ENCODE measurements around the gene TBX4. TPM values are rescaled to one million over a fixed set of nuclear protein-coding genes. Genes with fewer than 3 reads are reported as not detected.

The TBX4 gene
- total and polyA plus RNA-seq, 2 donors from 2014 or later: not detected

DNA sequence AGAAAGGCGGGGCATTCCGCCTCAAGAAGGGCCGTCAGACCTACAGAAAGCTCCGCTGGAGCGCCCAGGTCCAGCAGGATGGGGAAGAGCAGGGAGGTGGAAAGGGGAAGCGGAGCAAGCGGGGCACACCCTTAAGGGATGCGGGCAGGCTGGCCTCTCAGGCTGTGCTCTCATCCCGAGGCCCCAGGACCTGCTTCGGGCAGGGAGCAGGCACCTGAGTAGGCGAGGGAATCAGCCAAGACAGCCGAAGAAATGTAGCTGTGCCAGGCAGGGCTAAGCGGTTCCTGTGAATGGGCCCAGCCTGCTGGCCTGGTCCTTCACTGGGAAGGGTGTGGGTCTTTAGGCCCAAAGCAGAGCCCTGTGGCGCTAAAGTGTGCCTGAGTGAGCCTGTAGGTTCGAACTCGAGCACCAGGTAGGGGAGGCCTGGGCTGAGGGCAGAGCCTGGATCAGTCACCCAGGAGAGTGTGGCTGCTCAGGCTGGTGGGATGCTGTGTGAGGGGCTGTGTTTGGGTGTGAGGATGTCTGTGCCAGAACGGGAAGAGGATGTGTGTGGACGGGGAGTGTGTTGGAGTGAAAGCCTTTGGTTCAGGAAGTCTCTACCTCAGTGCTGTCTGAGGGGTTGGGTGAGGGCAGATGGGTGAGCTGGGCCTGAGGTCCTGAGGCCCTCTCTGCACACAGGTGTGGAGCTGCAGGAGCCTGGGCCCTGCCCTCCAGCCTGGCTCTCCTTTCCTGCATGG, 3.3 kb downstream of the TBX4 start:
- TF ChIP-seq, protein P1, sequence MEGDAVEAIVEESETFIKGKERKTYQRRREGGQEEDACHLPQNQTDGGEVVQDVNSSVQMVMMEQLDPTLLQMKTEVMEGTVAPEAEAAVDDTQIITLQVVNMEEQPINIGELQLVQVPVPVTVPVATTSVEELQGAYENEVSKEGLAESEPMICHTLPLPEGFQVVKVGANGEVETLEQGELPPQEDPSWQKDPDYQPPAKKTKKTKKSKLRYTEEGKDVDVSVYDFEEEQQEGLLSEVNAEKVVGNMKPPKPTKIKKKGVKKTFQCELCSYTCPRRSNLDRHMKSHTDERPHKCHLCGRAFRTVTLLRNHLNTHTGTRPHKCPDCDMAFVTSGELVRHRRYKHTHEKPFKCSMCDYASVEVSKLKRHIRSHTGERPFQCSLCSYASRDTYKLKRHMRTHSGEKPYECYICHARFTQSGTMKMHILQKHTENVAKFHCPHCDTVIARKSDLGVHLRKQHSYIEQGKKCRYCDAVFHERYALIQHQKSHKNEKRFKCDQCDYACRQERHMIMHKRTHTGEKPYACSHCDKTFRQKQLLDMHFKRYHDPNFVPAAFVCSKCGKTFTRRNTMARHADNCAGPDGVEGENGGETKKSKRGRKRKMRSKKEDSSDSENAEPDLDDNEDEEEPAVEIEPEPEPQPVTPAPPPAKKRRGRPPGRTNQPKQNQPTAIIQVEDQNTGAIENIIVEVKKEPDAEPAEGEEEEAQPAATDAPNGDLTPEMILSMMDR (IDR thresholded peaks at IDR 0.05; ENCODE audit: borderline replicate concordance, extremely low read depth, insufficient read depth): no peak
- no peak for FAIRE-seq
- Histone ChIP-seq H3K4me3 (ENCODE audit: low read length in 3 of 3) (no peak overlapping the region), H3K9me3 (ENCODE audit: control insufficient read depth in 2 of 3, insufficient read depth in 1 of 3, low read length in 3 of 3) (no peaks in the 10 kb centered on the region), H3K27ac (ENCODE audit: low read depth in 2 of 2, low read length in 2 of 2) (no peak overlapping the region), H3K36me3 (ENCODE audit: control insufficient read depth in 2 of 3, insufficient read depth in 3 of 3, low read length in 3 of 3) (no peaks in the 10 kb centered on the region), H3K27me3 (ENCODE audit: control insufficient read depth, insufficient read depth, low read length) (peaks cover 68% of the 10 kb centered on the region), H3K4me1 (ENCODE audit: control insufficient read depth in 2 of 3, insufficient read depth in 2 of 3, low read depth in 1 of 3, low read length in 3 of 3) (no peaks in the 10 kb centered on the region), H3K9ac (ENCODE audit: low read length in 3 of 3) (no peak overlapping the region)
- DNase-seq: peak in 1 of 5 donors; percentile 37
- intact Hi-C loops (cut with DNase I): no loop called here

DNA sequence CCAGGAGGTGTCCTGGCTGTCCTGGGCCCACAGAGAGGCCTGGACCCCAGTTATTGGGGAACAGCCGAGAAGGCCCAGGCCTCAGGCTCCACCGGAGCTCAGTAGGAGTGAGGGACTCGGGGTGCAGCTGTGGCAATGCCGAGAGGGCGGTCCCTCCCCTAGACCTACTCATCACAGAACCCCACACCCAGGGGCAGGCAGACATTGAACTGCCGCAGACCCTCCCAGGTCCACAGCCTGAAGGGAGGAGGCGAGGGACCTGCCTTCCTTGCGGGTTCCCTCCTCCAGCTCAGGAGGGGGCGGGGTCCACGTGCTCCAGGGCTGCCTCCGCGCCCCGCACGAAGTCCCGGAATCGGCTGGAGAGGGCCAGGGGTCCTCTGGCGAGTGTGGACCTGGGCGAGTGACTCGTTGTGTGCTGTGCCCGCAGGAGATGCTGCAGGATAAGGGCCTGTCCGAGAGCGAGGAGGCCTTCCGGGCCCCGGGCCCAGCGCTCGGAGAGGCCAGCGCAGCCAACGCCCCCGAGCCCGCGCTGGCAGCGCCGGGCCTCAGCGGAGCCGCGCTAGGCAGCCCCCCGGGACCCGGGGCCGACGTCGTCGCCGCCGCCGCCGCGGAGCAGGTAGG, 3.9 kb downstream of the TBX4 start:
- TF ChIP-seq, protein P1 (IDR thresholded peaks at IDR 0.05; ENCODE audit: borderline replicate concordance, extremely low read depth, insufficient read depth): no peak
- peaks cover 68% of the 10 kb centered on the region for H3K27me3 ChIP-seq (ENCODE audit: control insufficient read depth, insufficient read depth, low read length)
- H3K27ac ChIP-seq (ENCODE audit: low read depth in 2 of 2, low read length in 2 of 2): no peak overlapping the region
- H3K4me3 ChIP-seq (ENCODE audit: low read length in 3 of 3): no peak overlapping the region
- intact Hi-C loops (cut with DNase I): no loop called here
- no peak overlapping the region for H3K9ac ChIP-seq (ENCODE audit: low read length in 3 of 3)
- H3K4me1 ChIP-seq (ENCODE audit: control insufficient read depth in 2 of 3, insufficient read depth in 2 of 3, low read depth in 1 of 3, low read length in 3 of 3): no peaks in the 10 kb centered on the region
- no peaks in the 10 kb centered on the region for H3K9me3 ChIP-seq (ENCODE audit: control insufficient read depth in 2 of 3, insufficient read depth in 1 of 3, low read length in 3 of 3)
- FAIRE-seq: no peak
- DNase-seq: peak in 1 of 5 donors; percentile 39
- H3K36me3 ChIP-seq (ENCODE audit: control insufficient read depth in 2 of 3, insufficient read depth in 3 of 3, low read length in 3 of 3): no peaks in the 10 kb centered on the region

DNA sequence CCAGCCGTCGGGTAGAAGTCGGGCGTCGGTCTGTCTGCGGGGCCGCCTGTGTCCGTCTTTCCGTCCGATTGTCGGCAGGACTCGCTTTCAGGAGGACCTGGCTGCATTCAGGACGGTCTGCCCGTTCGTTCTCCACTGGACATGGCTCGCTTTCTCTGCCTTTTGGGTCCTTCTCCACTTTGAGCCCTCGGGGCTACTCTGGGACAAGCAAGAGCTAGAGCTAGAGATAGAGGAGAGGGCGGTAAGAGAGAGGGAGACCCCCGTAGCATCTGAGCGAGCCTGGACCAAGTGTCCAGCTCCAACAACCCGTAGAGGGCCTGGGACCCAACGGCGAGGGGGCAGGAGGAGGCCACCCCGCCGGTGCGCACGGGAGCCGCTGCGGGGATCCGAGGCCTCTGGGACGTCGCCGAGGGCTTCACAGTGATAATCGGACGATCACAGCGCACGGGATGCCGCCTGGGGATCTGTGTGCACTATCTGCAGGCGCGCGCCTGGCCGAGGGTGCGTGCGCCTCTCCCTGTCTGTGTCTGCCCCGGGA, 4.5 kb downstream of the TBX4 start:
- no peak overlapping the region for H3K4me3 ChIP-seq (ENCODE audit: low read length in 3 of 3)
- no peak for FAIRE-seq
- no peaks in the 10 kb centered on the region for H3K36me3 ChIP-seq (ENCODE audit: control insufficient read depth in 2 of 3, insufficient read depth in 3 of 3, low read length in 3 of 3)
- H3K9ac ChIP-seq (ENCODE audit: low read length in 3 of 3): no peak overlapping the region
- no peaks in the 10 kb centered on the region for H3K9me3 ChIP-seq (ENCODE audit: control insufficient read depth in 2 of 3, insufficient read depth in 1 of 3, low read length in 3 of 3)
- peak in 1 of 5 donors; percentile 49 for DNase-seq
- intact Hi-C loops (cut with DNase I): no loop called here
- no peak overlapping the region for H3K27ac ChIP-seq (ENCODE audit: low read depth in 2 of 2, low read length in 2 of 2)
- H3K27me3 ChIP-seq (ENCODE audit: control insufficient read depth, insufficient read depth, low read length): peaks cover 72% of the 10 kb centered on the region
- TF ChIP-seq, protein P1 (IDR thresholded peaks at IDR 0.05; ENCODE audit: borderline replicate concordance, extremely low read depth, insufficient read depth): no peak
- H3K4me1 ChIP-seq (ENCODE audit: control insufficient read depth in 2 of 3, insufficient read depth in 2 of 3, low read depth in 1 of 3, low read length in 3 of 3): no peaks in the 10 kb centered on the region
